B cell (primary cell): ENCODE results near the gene CTBS. TPM values are rescaled to one million over a fixed set of nuclear protein-coding genes. Genes with fewer than 3 reads are reported as not detected.
A peak's percentile ranks its signal among the peaks of the same experiment; 100 is the strongest.

Experiments used
- ATAC-seq: fragments of 200-7000 bp; cut with Tn5 transposase; one replicate; pipeline ENCODE4 v1.10.0; 2021; ENCODE audit warnings: low read depth, mild to moderate bottlenecking, moderate number of reproducible peaks, moderate library complexity
- CTCF ChIA-PET: fragments of 350-600 bp; sonication (Branson Sonifier 250); formaldehyde crosslinking; loops from one replicate; lab custom pipeline; 2021; ENCODE audit warnings: antibody characterized with exemption, inconsistent platforms; lab: Charles Lee
- POLR2A ChIA-PET: fragments of 350-600 bp; sonication (Branson Sonifier 250); formaldehyde crosslinking; loops from one replicate; lab custom pipeline; 2021; ENCODE audit warnings: antibody characterized with exemption; lab: Charles Lee
- DNase-seq: peaks from one replicate; pipeline ENCODE4 v3.0.0; 2013
- H2AFZ ChIP-seq: 2 replicates; pipeline ENCODE4 v1.6.1; 2012; ENCODE audit warnings: mild to moderate bottlenecking, low read depth, low read length; ENCODE audit not compliant: insufficient read depth, poor library complexity, severe bottlenecking
- H3K27ac ChIP-seq, 2 donors: 1 replicate in 1 of 2; 2 replicates in 1 of 2; pipeline ENCODE4 v1.5.1; 2012 to 2013; ENCODE audit warnings: low read length in 2 of 2, mild to moderate bottlenecking in 2 of 2, moderate library complexity in 1 of 2
- H3K27me3 ChIP-seq, 4 experiments: fragments of 200-600 bp in 1 of 4; sonication (generic) in 1 of 4; replicated peaks in 1 of 4; 1 replicate in 2 of 4; 2 replicates in 2 of 4; pipeline versions ENCODE4 v1.6.1 to v1.7.0; 2013 to 2016; ENCODE audit warnings: low read length in 3 of 4, mild to moderate bottlenecking in 2 of 4, mixed read lengths in 1 of 4, moderate library complexity in 1 of 4; ENCODE audit not compliant: insufficient read depth in 4 of 4, control insufficient read depth in 3 of 4; ENCODE audit errors: control extremely low read depth in 1 of 4
- H3K36me3 ChIP-seq, 2 experiments: replicated peaks in 1 of 2; 1 replicate in 1 of 2; 2 replicates in 1 of 2; pipeline versions ENCODE4 v1.6.1 to v1.7.1; 2013; ENCODE audit warnings: low read length in 1 of 2; ENCODE audit not compliant: insufficient read depth in 2 of 2, control insufficient read depth in 1 of 2; ENCODE audit errors: control extremely low read depth in 1 of 2, extremely low read depth in 1 of 2
- H3K4me1 ChIP-seq, 2 donors: fragments of 200-600 bp in 1 of 2; sonication (generic) in 1 of 2; 1 replicate in 1 of 2; 2 replicates in 1 of 2; pipeline versions ENCODE4 v1.5.1 to v1.6.1; 2013 to 2017; ENCODE audit warnings: low read length in 2 of 2; ENCODE audit not compliant: control insufficient read depth in 2 of 2, insufficient read depth in 2 of 2
- H3K4me2 ChIP-seq: replicated peaks from 2 replicates; pipeline ENCODE3; 2012; ENCODE audit warnings: mild to moderate bottlenecking, low read depth, low read length; ENCODE audit not compliant: poor library complexity, severe bottlenecking
- H3K4me3 ChIP-seq, 5 experiments: fragments of 200-600 bp in 1 of 5; sonication (generic) in 1 of 5; 1 replicate in 3 of 5; 2 replicates in 2 of 5; pipeline versions ENCODE4 v1.5.1 to v1.7.0; 2011 to 2016; ENCODE audit warnings: low read length in 4 of 5, mild to moderate bottlenecking in 4 of 5, low read depth in 2 of 5, control low read depth in 1 of 5, moderate library complexity in 1 of 5; ENCODE audit not compliant: insufficient read depth in 1 of 5; ENCODE audit errors: control extremely low read depth in 1 of 5, extremely low read depth in 1 of 5
- H3K79me2 ChIP-seq: fragments of 200-600 bp; sonication (generic); one replicate; pipeline ENCODE4 v1.6.0; 2016; ENCODE audit warnings: low read length; ENCODE audit not compliant: control insufficient read depth, insufficient read depth
- H3K9ac ChIP-seq: fragments of 200-600 bp; sonication (generic); 2 replicates; pipeline ENCODE4 v1.6.1; 2017; ENCODE audit warnings: mild to moderate bottlenecking, low read length, moderate library complexity
- H3K9me3 ChIP-seq, 3 donors: one replicate each; pipeline versions ENCODE4 v1.6.1 to v1.7.1; 2013; ENCODE audit warnings: low read length in 2 of 3; ENCODE audit not compliant: control insufficient read depth in 2 of 3, insufficient read depth in 1 of 3; ENCODE audit errors: control extremely low read depth in 1 of 3
- H4K20me1 ChIP-seq: 2 replicates; pipeline ENCODE4 v1.6.0; 2012; ENCODE audit warnings: mild to moderate bottlenecking, low read length; ENCODE audit not compliant: insufficient read depth, control insufficient read depth, poor library complexity, severe bottlenecking
- H3K27ac Mint-ChIP-seq: one replicate; pipeline ENCODE4 v1.8.0; 2021; ENCODE audit warnings: mixed read lengths
- H3K27me3 Mint-ChIP-seq: one replicate; pipeline ENCODE4 v1.8.0; 2021; ENCODE audit warnings: mixed read lengths
- H3K4me1 Mint-ChIP-seq: one replicate; pipeline ENCODE4 v1.8.0; 2021; ENCODE audit warnings: mixed read lengths
- H3K4me3 Mint-ChIP-seq: one replicate; pipeline ENCODE4 v1.8.0; 2021; ENCODE audit warnings: mixed read lengths
- H3K9me3 Mint-ChIP-seq: one replicate; pipeline ENCODE4 v1.8.0; 2022; ENCODE audit warnings: mixed read lengths; ENCODE audit not compliant: insufficient read depth
- CTCF ChIP-seq: fragments of 200-600 bp; IDR thresholded peaks from one replicate; pipeline ENCODE4 v1.8.0; 2022; ENCODE audit warnings: antibody characterized with exemption, mild to moderate bottlenecking
- EZH2 ChIP-seq: IDR thresholded peaks from 2 replicates; pipeline ENCODE4 v1.6.1; 2012; ENCODE audit warnings: borderline replicate concordance, low read depth, mild to moderate bottlenecking, moderate library complexity, low read length; ENCODE audit not compliant: insufficient read depth, poor library complexity, severe bottlenecking
- WGBS: methylation state at CpG from one replicate; pipeline ENCODE4 v1.1.5; 2013; ENCODE audit warnings: missing lambda C conversion rate; ENCODE audit not compliant: insufficient coverage; 5-methylcytosine and 5-hydroxymethylcytosine counted together
- intact Hi-C: fragments of 100-400 bp; cut with micrococcal nuclease; formaldehyde crosslinking; loops from one replicate; pipeline ENCODE4 v1.10.0; 2022
- polyA plus RNA-seq: library from polyadenylated mRNA; depleted of rRNA; stranded (reverse); fragments of >200 nt; gene quantifications from 2 replicates; pipeline ENCODE4 v1.2.3, GENCODE V29; 2012
- total RNA-seq, 2 donors: library from RNA; stranded (reverse); fragments of 120-200 nt in 1 of 2; gene quantifications; 1 replicate in 1 of 2; 2 replicates in 1 of 2; pipeline versions ENCODE4 v1.2.3 to v1.2.4, GENCODE V29; 2013 to 2022

CTBS gene
- total and polyA plus RNA-seq, 2 donors (not counting 1 experiment from before 2014, with no cell fraction given) = 13.6 to 19.1 TPM

- Histone ChIP-seq H3K4me2 (peak overlapping the region; percentile 91), H3K9me3 (no peaks in the 10 kb centered on the region), H3K9ac (peak overlapping the region; percentile 57), H4K20me1 (no peaks in the 10 kb centered on the region), H3K27me3 (no peaks in the 10 kb centered on the region), H3K79me2 (peaks cover 23% of the 10 kb centered on the region), H3K36me3 (peaks cover 5 to 7% of the 10 kb centered on the region in 2 experiments), H3K4me3 (peak overlapping the region; percentile 50 to 78 (median 63)), H3K4me1 (peaks cover 26% of the 10 kb centered on the region in 2 donors), H3K27ac (peak overlapping the region; percentile 72 to 83), H2AFZ (peak overlapping the region; percentile 78)
- ChIA-PET POLR2A (interaction anchor here (3.4 kb wide), 1 partner anchor 69 kb away, joined by 41 read pairs; the partner anchor contains the start of genes GNG5 and SPATA1), CTCF (interaction anchor here (1.2 to 2.5 kb wide), 3 partner anchors 8 to 197 kb away, joined by 3 to 11 read pairs (median 6); partner anchors contain the start of genes GNG5 and SPATA1)
- no peaks in the 10 kb centered on the region for H3K27me3 Mint-ChIP-seq
- intact Hi-C loops = loop anchor here (1.0 to 5.0 kb wide), 8 partner anchors 45 to 701 kb away; partner anchors contain the start of genes BCL10, GNG5, PRKACB and RPF1
- DNase-seq (no peak), ATAC-seq (no peak)
- H3K27ac Mint-ChIP-seq = peak overlapping the region; percentile 100
- H3K4me3 Mint-ChIP-seq = peak overlapping the region; percentile 100
- peaks cover 43% of the 10 kb centered on the region for H3K4me1 Mint-ChIP-seq
- TF ChIP-seq CTCF (no peak), EZH2 (no peak)
- WGBS = 87% methylated on average over 2 of the region's 7 CpGs
- H3K9me3 Mint-ChIP-seq = no peaks in the 10 kb centered on the region
These were observed 696 bp upstream of the CTBS start for GRCh38 chr1:84574936-84575335.

GRCh38 chr1:84573481-84573966, 716 bp downstream of the CTBS start:
- Histone ChIP-seq H3K27ac (peak overlapping the region; percentile 96 to 99), H3K9ac (peak overlapping the region; percentile 97), H3K36me3 (peaks cover 10 to 16% of the 10 kb centered on the region in 2 experiments), H3K27me3 (no peaks in the 10 kb centered on the region), H2AFZ (peak overlapping the region; percentile 96), H3K79me2 (peaks cover 31% of the 10 kb centered on the region), H3K4me2 (peak overlapping the region; percentile 91), H3K4me3 (peak overlapping the region; percentile 59 to 94 (median 73)), H3K9me3 (no peaks in the 10 kb centered on the region), H3K4me1 (peaks cover 26% of the 10 kb centered on the region in 2 donors), H4K20me1 (peaks cover 8% of the 10 kb centered on the region)
- Mint-ChIP-seq H3K27ac (peak overlapping the region; percentile 100), H3K4me3 (peak overlapping the region; percentile 100), H3K9me3 (no peaks in the 10 kb centered on the region), H3K4me1 (peaks cover 45% of the 10 kb centered on the region), H3K27me3 (no peaks in the 10 kb centered on the region)
- 0% methylated on average over 1 of the region's 5 CpGs for WGBS
- intact Hi-C loops = loop anchor here (2.0 to 5.0 kb wide), 3 partner anchors 276 to 495 kb away; partner anchors contain the start of gene PRKACB
- no peak for TF ChIP-seq EZH2
- no peak for TF ChIP-seq CTCF
- no peak for DNase-seq
- no peak for ATAC-seq
- ChIA-PET CTCF (interaction anchor here (0.6 to 2.5 kb wide), 12 partner anchors 9 to 432 kb away, joined by 3 to 12 read pairs (median 3); partner anchors contain the start of genes GNG5, PRKACB, RPF1 and SPATA1), POLR2A (interaction anchor here (0.9 to 3.4 kb wide), 6 partner anchors 68 to 703 kb away, joined by 3 to 41 read pairs (median 5); partner anchors contain the start of genes BCL10, GNG5 and SPATA1)
